ENCODE measurements around the gene UBE2E1. TPM values are rescaled to one million over a fixed set of nuclear protein-coding genes. Genes with fewer than 3 reads are reported as not detected.
"Not testable (repeated sequence)": the region's sequence is repeated elsewhere in the genome, so short reads cannot be mapped to it uniquely, and the experiment has no call there.

Gene UBE2E1
- total RNA-seq, 5 donors from 2014 or later (not counting 1 experiment from before 2014, with no cell fraction given): 39.1 to 71.8 (median 51.6) TPM

GRCh38 chr3:23911397-23911796 is 105.6 kb downstream of the UBE2E1 start:
- peaks cover 10% of the 10 kb centered on the region for H3K36me3 Mint-ChIP-seq
- H3K4me1 Mint-ChIP-seq: peaks cover 13 to 22% (median 21%) of the 10 kb centered on the region in 3 donors
- ATAC-seq (replicated peaks in 1 of 4): no peak
- H3K4me3 ChIP-seq (ENCODE audit: control insufficient read depth in 1 of 2, extremely low read depth in 1 of 2, low read length in 1 of 2): no peak overlapping the region
- H3K27ac Mint-ChIP-seq: no peak overlapping the region
- no CpG with 5 or more reads among the region's 2 CpGs for WGBS (ENCODE audit: insufficient coverage)
- H3K4me3 Mint-ChIP-seq: no peak overlapping the region
- H3K27me3 ChIP-seq (replicated peaks in 1 of 2; ENCODE audit: control insufficient read depth in 2 of 2, extremely low read depth in 1 of 2, insufficient read depth in 2 of 2, low read length in 1 of 2): no peaks in the 10 kb centered on the region
- ChIA-PET CTCF (no interaction called here), POLR2A (no interaction called here)
- H3K27ac ChIP-seq (ENCODE audit: low read length): no peak overlapping the region
- peaks cover 4 to 8% of the 10 kb centered on the region in 2 experiments for H3K4me1 ChIP-seq (ENCODE audit: control insufficient read depth in 1 of 2, extremely low read depth in 1 of 2, insufficient read depth in 2 of 2, low read length in 2 of 2)
- H3K27me3 Mint-ChIP-seq: no peaks in the 10 kb centered on the region
- H3K9me3 ChIP-seq: no peaks in the 10 kb centered on the region
- H3K9me3 Mint-ChIP-seq: no peaks in the 10 kb centered on the region
- H3K36me3 ChIP-seq (ENCODE audit: control insufficient read depth in 2 of 2, extremely low read depth in 1 of 2, insufficient read depth in 1 of 2, low read length in 1 of 2): peaks cover 0 to 6% of the 10 kb centered on the region in 2 donors
- DNase-seq: no peak

GRCh38 chr3:23912335-23912734 is 106.6 kb downstream of the UBE2E1 start:
- DNase-seq; CTCF ChIA-PET; H3K27ac Mint-ChIP-seq; H3K27me3 Mint-ChIP-seq; H3K36me3 Mint-ChIP-seq; H3K27me3 ChIP-seq (replicated peaks in 1 of 2; ENCODE audit: control insufficient read depth in 2 of 2, extremely low read depth in 1 of 2, insufficient read depth in 2 of 2, low read length in 1 of 2); H3K4me1 ChIP-seq (ENCODE audit: control insufficient read depth in 1 of 2, extremely low read depth in 1 of 2, insufficient read depth in 2 of 2, low read length in 2 of 2); H3K36me3 ChIP-seq (ENCODE audit: control insufficient read depth in 2 of 2, extremely low read depth in 1 of 2, insufficient read depth in 1 of 2, low read length in 1 of 2); H3K9me3 ChIP-seq; H3K27ac ChIP-seq (ENCODE audit: low read length); ATAC-seq (replicated peaks in 1 of 4); H3K9me3 Mint-ChIP-seq; H3K4me3 Mint-ChIP-seq; H3K4me3 ChIP-seq (ENCODE audit: control insufficient read depth in 1 of 2, extremely low read depth in 1 of 2, low read length in 1 of 2); POLR2A ChIA-PET: not testable (repeated sequence)
- peaks cover 16 to 27% (median 21%) of the 10 kb centered on the region in 3 donors for H3K4me1 Mint-ChIP-seq
- no CpG with 5 or more reads among the region's 3 CpGs for WGBS (ENCODE audit: insufficient coverage)

GRCh38 chr3:23913182-23913581 is 107.4 kb downstream of the UBE2E1 start:
- H3K9me3 ChIP-seq: no peaks in the 10 kb centered on the region
- Mint-ChIP-seq H3K4me3 (no peak overlapping the region), H3K4me1 (peaks cover 23 to 34% (median 24%) of the 10 kb centered on the region in 3 donors), H3K9me3 (no peaks in the 10 kb centered on the region), H3K27me3 (no peaks in the 10 kb centered on the region), H3K27ac (no peak overlapping the region), H3K36me3 (peaks cover 14% of the 10 kb centered on the region)
- H3K4me1 ChIP-seq (ENCODE audit: control insufficient read depth in 1 of 2, extremely low read depth in 1 of 2, insufficient read depth in 2 of 2, low read length in 2 of 2): peaks cover 7 to 18% of the 10 kb centered on the region in 2 experiments
- H3K36me3 ChIP-seq (ENCODE audit: control insufficient read depth in 2 of 2, extremely low read depth in 1 of 2, insufficient read depth in 1 of 2, low read length in 1 of 2): peaks cover 3 to 6% of the 10 kb centered on the region in 2 donors
- H3K4me3 ChIP-seq (ENCODE audit: control insufficient read depth in 1 of 2, extremely low read depth in 1 of 2, low read length in 1 of 2): no peak overlapping the region
- no peak overlapping the region for H3K27ac ChIP-seq (ENCODE audit: low read length)
- ChIA-PET CTCF (no interaction called here), POLR2A (interaction anchor here in 1 of 2 donors (0.6 to 0.8 kb wide), 2 partner anchors 34 to 37 kb away, joined by 4 to 6 read pairs; no protein-coding TSS in a partner anchor)
- DNase-seq (no peak), ATAC-seq (replicated peaks in 1 of 4) (no peak)
- no CpG with 5 or more reads among the region's 1 CpG for WGBS (ENCODE audit: insufficient coverage)
- no peaks in the 10 kb centered on the region for H3K27me3 ChIP-seq (replicated peaks in 1 of 2; ENCODE audit: control insufficient read depth in 2 of 2, extremely low read depth in 1 of 2, insufficient read depth in 2 of 2, low read length in 1 of 2)

GRCh38 chr3:23913873-23914743 is 108.4 kb downstream of the UBE2E1 start:
- Histone ChIP-seq H3K27ac (ENCODE audit: low read length) (no peak overlapping the region), H3K4me3 (ENCODE audit: control insufficient read depth in 1 of 2, extremely low read depth in 1 of 2, low read length in 1 of 2) (no peak overlapping the region), H3K36me3 (ENCODE audit: control insufficient read depth in 2 of 2, extremely low read depth in 1 of 2, insufficient read depth in 1 of 2, low read length in 1 of 2) (peaks cover 0 to 13% of the 10 kb centered on the region in 2 donors), H3K4me1 (ENCODE audit: control insufficient read depth in 1 of 2, extremely low read depth in 1 of 2, insufficient read depth in 2 of 2, low read length in 2 of 2) (peaks cover 15 to 26% of the 10 kb centered on the region in 2 experiments), H3K9me3 (no peaks in the 10 kb centered on the region), H3K27me3 (replicated peaks in 1 of 2; ENCODE audit: control insufficient read depth in 2 of 2, extremely low read depth in 1 of 2, insufficient read depth in 2 of 2, low read length in 1 of 2) (no peaks in the 10 kb centered on the region)
- ATAC-seq (replicated peaks in 1 of 4) (no peak), DNase-seq (no peak)
- no peaks in the 10 kb centered on the region for H3K9me3 Mint-ChIP-seq
- H3K4me1 Mint-ChIP-seq: peaks cover 32 to 43% (median 33%) of the 10 kb centered on the region in 3 donors
- H3K27ac Mint-ChIP-seq: no peak overlapping the region
- peaks cover 24% of the 10 kb centered on the region for H3K36me3 Mint-ChIP-seq
- ChIA-PET POLR2A (no interaction called here), CTCF (interaction anchor here in 1 of 2 donors (0.5 to 0.6 kb wide), 2 partner anchors 38 to 272 kb away, joined by 3 to 5 read pairs; no protein-coding TSS in a partner anchor)
- no peak overlapping the region for H3K4me3 Mint-ChIP-seq
- H3K27me3 Mint-ChIP-seq: no peaks in the 10 kb centered on the region
- WGBS (ENCODE audit: insufficient coverage): no CpG with 5 or more reads among the region's 3 CpGs

GRCh38 chr3:23915537-23916108 is 109.9 kb downstream of the UBE2E1 start:
- no peaks in the 10 kb centered on the region for H3K27me3 Mint-ChIP-seq
- peak overlapping the region; percentile 98 to 100 (median 99) for H3K4me3 Mint-ChIP-seq
- H3K27ac Mint-ChIP-seq: peak overlapping the region in 1 of 2 donors; percentile 98
- peaks cover 0 to 24% of the 10 kb centered on the region in 2 donors for H3K36me3 ChIP-seq (ENCODE audit: control insufficient read depth in 2 of 2, extremely low read depth in 1 of 2, insufficient read depth in 1 of 2, low read length in 1 of 2)
- no peaks in the 10 kb centered on the region for H3K27me3 ChIP-seq (replicated peaks in 1 of 2; ENCODE audit: control insufficient read depth in 2 of 2, extremely low read depth in 1 of 2, insufficient read depth in 2 of 2, low read length in 1 of 2)
- ChIA-PET POLR2A (interaction anchor here in 1 of 2 donors (0.6 kb wide), 2 partner anchors 36 to 397 kb away, joined by 3 read pairs; no protein-coding TSS in a partner anchor), CTCF (interaction anchor here in 1 of 2 donors (0.6 to 0.9 kb wide), 4 partner anchors 10 to 43 kb away, joined by 3 read pairs; no protein-coding TSS in a partner anchor)
- ATAC-seq (replicated peaks in 1 of 4): no peak
- H3K4me1 ChIP-seq (ENCODE audit: control insufficient read depth in 1 of 2, extremely low read depth in 1 of 2, insufficient read depth in 2 of 2, low read length in 2 of 2): peaks cover 22 to 27% of the 10 kb centered on the region in 2 experiments
- WGBS (ENCODE audit: insufficient coverage): 94% methylated on average over 5 of the region's 7 CpGs
- peaks cover 29% of the 10 kb centered on the region for H3K36me3 Mint-ChIP-seq
- H3K27ac ChIP-seq (ENCODE audit: low read length): no peak overlapping the region
- H3K4me3 ChIP-seq (ENCODE audit: control insufficient read depth in 1 of 2, extremely low read depth in 1 of 2, low read length in 1 of 2): peak overlapping the region in 1 of 2 donors; percentile 91
- H3K9me3 ChIP-seq: no peaks in the 10 kb centered on the region
- no peak for DNase-seq
- H3K9me3 Mint-ChIP-seq: no peaks in the 10 kb centered on the region
- H3K4me1 Mint-ChIP-seq: peaks cover 45 to 57% (median 48%) of the 10 kb centered on the region in 3 donors

- peaks cover 0 to 31% of the 10 kb centered on the region in 2 donors for H3K36me3 ChIP-seq (ENCODE audit: control insufficient read depth in 2 of 2, extremely low read depth in 1 of 2, insufficient read depth in 1 of 2, low read length in 1 of 2)
- ChIA-PET POLR2A (interaction anchor here (0.6 to 1.8 kb wide), 22 partner anchors 9 to 1734 kb away, joined by 3 to 15 read pairs (median 3); no protein-coding TSS in a partner anchor), CTCF (interaction anchor here in 1 of 2 donors (0.8 to 1.1 kb wide), 5 partner anchors 9 to 82 kb away, joined by 3 to 8 read pairs (median 4); no protein-coding TSS in a partner anchor)
- ATAC-seq (replicated peaks in 1 of 4) (peak; percentile 39 to 46 (median 41)), DNase-seq (no peak)
- peaks cover 45 to 60% (median 48%) of the 10 kb centered on the region in 3 donors for H3K4me1 Mint-ChIP-seq
- H3K27ac ChIP-seq (ENCODE audit: low read length): peak overlapping the region; percentile 89
- no peaks in the 10 kb centered on the region for H3K27me3 Mint-ChIP-seq
- WGBS (ENCODE audit: insufficient coverage): 3% methylated on average over 45 of the region's 48 CpGs
- H3K4me3 Mint-ChIP-seq: peak overlapping the region; percentile 98 to 100 (median 99)
- no peaks in the 10 kb centered on the region for H3K9me3 ChIP-seq
- H3K4me1 ChIP-seq (ENCODE audit: control insufficient read depth in 1 of 2, extremely low read depth in 1 of 2, insufficient read depth in 2 of 2, low read length in 2 of 2): peaks cover 22 to 27% of the 10 kb centered on the region in 2 experiments
- H3K9me3 Mint-ChIP-seq: no peaks in the 10 kb centered on the region
- H3K27ac Mint-ChIP-seq: peak overlapping the region; percentile 97 to 98
- peak overlapping the region; percentile 89 to 91 for H3K4me3 ChIP-seq (ENCODE audit: control insufficient read depth in 1 of 2, extremely low read depth in 1 of 2, low read length in 1 of 2)
- peaks cover 28% of the 10 kb centered on the region for H3K36me3 Mint-ChIP-seq
- no peaks in the 10 kb centered on the region for H3K27me3 ChIP-seq (replicated peaks in 1 of 2; ENCODE audit: control insufficient read depth in 2 of 2, extremely low read depth in 1 of 2, insufficient read depth in 2 of 2, low read length in 1 of 2)
These were observed 110.6 kb downstream of the UBE2E1 start for GRCh38 chr3:23916152-23916885.

Data from T-cell (primary cell).